Measurements from ENCODE around the gene DMAP1.
A peak's percentile ranks its signal among the peaks of the same experiment; 100 is the strongest.

The DMAP1 gene

GRCh38 chr1:44229435-44230167 is 16.3 kb downstream of the DMAP1 start:
- DNase-seq: peak; percentile 8

DNA sequence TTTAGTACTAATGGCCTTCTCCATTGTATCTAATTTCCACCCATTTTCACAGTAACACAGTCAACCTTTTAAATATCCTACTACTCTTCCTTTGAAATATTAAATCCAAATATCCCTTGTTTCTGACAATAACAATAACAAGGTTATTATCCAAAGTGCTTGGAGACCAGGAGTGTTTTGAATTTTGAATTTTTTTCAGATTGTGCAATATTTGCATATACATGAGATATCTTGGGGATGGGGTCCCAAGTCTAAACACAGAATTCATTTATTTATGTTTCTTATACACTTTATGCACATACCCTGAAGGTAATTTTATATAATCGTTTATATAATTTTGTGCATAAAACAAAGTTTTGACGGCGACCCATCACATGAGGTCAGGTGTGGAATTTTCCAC is 17.5 kb downstream of the DMAP1 start:
- DNase-seq: no peak

DNA sequence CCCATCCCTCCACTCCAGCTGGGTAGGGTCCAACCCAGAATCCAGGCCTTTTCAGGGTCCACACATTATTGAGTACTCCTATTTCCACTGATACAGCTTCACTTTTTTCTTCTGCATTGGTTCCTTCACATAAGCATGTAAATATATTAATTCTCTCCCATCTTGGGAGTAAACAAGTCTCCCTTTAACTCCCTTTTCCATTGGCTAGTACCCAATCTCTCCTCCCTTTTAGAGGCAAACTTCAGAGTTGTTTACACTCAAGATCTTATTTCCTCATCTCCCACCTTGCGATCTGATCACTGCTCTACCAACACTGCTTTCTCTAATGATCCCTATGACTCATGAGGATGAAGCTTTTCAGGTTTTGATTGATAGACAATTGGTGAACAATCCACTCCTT is 20.3 kb downstream of the DMAP1 start:
- no peak for DNase-seq

DNA sequence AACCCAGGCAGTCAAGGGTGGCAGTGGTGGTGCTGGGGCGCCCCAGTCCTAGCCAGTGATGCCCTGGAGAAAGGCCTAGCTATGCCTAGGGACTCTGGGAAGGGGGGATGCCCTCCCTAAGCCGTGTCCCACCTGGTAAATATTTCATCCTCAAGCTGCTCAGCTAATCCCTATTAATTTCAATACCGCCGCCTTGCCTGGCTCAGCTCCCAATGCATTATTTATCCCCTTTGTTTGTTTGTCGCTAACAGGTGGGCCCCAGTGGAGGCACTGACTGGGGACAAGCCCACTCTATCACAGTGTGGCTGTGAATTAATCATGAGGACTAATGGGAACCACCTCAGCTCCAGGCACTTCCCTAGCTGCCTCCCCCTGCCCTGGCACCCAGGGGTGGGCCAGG is 22.5 kb downstream of the DMAP1 start:
- DNase-seq: no peak

DNA sequence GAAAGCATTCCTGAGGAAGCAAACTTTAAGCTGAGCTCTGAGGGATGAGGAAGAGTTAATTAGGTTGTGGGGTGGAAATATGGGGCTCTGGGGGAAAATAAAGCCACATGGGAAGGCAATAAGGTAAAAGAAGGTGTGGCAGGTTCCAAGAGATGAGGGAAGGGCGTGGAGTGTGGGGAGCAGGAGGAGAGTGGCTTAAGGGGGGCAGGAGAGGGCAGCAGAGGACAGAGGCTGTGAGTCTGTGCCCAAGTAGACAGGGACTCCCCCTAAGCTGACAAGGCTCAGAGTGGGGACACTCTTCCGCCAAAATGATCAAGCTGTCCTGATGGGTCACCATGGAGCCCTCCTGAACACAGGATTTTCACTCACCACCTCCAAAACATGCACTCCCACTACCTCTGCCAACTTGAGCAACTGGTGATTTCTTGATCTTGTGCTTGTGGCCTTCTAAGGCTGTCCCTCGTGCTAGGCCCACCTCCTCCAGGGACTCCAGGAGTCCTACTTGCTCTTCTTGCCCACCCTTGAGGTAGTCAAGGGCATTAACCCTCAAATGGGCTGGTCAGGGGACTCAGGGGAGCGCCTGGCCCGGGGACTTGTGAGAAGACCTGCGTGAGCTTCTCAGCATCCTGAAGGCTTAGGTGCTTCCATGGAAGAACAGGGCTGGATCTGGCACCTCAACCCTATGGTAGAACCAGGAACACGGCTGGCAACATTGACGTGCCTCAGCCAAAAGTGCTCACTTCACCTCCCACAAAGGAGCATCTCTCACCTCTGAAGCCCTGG is 23.4 kb downstream of the DMAP1 start:
- no peak for DNase-seq

GRCh38 chr1:44237721-44238457 is 24.6 kb downstream of the DMAP1 start:
- DNase-seq: peak; percentile 76

DNA sequence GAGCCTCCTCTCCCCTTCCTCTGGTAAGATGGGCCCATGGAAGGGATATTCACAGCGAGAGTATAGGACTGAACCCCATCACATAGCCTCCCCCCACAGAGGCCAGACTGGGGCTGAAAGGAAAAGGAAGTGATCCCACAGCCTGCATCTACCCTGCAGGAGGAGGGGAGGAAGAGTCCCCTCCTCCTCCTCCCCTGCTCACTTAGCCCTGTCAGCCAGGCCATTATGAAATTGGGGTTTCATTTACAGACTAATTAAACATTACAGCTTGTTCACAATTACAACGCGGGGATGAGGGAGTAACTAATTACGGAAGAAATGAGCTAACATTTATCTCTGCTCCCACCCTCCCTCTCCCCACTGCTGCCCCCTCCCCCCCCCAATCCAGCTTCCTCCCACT is 25.4 kb downstream of the DMAP1 start:
- DNase-seq: no peak

DNA sequence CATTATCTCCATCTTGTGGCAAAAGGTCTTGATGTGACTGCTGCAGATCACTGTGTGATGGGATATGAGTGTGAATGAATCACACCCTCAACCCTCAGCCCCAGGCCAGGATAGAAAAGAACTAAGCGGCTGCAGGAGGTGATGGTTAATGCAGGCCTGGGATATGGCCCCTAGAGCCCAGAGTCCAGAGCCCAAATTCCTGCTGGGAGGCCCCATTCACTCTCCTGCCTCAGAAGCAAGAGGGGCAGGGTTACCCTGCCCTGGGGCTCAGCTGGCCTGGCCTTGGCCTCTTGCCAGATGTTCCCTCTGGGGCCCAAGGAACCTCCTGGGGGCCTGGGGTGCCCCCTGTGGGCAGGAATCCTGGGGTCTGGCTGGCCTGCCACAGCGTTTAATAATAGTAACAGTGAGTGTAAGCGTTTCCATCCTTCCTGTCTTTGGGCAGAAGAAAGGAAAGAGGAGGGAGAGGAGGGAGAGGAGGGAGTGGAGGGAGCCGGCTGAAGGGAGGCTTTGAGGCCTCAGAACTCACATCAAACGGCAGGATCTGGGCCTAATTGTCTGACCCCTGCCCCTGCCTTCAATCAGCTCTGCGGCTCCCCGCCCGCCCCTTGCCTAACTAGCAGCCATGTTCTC is 26.2 kb downstream of the DMAP1 start:
- peak; percentile 42 for DNase-seq

- DNase-seq: peak; percentile 40
Observed at GRCh38 chr1:44239961-44240371, 26.7 kb downstream of the DMAP1 start.

DNA sequence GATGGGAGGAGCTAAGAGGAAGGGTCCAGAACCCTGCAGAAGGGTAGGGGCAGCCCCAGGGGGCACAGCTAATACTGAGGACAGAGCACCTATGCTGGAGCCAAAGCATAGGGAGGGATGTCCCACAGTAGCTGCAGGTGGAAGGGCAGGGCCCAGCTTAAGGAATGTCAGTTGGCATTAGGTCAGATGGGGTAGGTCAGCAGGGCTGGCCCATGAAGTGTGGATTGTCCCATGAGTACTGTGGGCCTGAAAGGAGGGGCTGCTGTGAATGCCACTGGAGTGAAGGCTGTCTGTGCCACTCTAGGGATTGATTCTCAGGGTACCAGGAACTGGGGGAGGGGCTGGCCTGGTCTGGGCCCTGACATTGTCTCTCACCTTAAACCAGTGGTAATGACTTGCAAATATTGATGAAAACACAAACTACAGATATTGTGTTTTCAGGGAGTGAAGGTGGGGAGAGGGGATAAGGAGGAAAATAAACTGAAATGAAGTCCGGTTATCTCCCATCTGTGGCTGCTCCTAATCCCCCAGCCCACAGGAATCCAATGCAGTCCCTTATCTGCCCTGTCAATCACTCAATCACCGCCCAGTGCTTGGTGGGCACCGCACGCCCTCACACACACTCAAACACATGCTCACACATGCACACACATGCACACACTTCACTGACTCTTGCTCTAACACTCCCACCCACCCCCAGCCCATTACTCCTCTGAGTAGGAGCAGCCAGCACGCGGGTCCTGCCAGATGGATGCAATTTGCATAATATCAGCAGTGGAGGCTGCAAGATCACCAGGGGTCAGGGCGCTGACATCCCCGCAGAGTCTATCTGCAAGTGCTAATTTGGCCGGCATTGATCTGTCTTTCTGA is 27.8 kb downstream of the DMAP1 start:
- no peak for DNase-seq

- no peak for DNase-seq
Observed at GRCh38 chr1:44242746-44243145, 29.5 kb downstream of the DMAP1 start.

GRCh38 chr1:44243782-44244495 is 30.7 kb downstream of the DMAP1 start:
- no peak for DNase-seq

GRCh38 chr1:44244986-44245385 is 31.7 kb downstream of the DMAP1 start:
- no peak for DNase-seq

- DNase-seq: no peak
Observed at GRCh38 chr1:44246806-44247205, 33.5 kb downstream of the DMAP1 start.

GRCh38 chr1:44249543-44249942 is 36.3 kb downstream of the DMAP1 start:
- peak; percentile 50 for DNase-seq

- no peak for DNase-seq
Observed at GRCh38 chr1:44250068-44250781, 37.0 kb downstream of the DMAP1 start.

DNA sequence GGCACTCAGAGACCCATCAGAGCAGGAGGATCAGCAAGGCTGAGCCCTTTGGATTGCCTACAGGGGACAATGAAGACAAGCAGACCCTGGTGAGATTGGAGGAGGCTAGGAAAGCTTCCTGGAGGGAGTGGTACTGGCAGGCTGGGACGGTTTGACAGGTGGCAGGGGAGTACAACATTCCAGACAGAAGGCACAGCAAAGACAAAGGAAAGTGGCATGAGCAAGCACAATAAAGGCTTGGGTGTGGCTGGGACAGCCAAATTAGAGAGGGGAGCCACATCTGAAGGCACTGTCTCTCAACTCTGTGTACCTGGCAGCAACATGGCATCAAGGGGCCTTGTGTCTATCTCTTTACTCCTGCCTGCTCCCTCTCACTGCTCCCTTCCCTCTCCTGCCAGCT is 38.2 kb downstream of the DMAP1 start:
- DNase-seq: no peak

DNA sequence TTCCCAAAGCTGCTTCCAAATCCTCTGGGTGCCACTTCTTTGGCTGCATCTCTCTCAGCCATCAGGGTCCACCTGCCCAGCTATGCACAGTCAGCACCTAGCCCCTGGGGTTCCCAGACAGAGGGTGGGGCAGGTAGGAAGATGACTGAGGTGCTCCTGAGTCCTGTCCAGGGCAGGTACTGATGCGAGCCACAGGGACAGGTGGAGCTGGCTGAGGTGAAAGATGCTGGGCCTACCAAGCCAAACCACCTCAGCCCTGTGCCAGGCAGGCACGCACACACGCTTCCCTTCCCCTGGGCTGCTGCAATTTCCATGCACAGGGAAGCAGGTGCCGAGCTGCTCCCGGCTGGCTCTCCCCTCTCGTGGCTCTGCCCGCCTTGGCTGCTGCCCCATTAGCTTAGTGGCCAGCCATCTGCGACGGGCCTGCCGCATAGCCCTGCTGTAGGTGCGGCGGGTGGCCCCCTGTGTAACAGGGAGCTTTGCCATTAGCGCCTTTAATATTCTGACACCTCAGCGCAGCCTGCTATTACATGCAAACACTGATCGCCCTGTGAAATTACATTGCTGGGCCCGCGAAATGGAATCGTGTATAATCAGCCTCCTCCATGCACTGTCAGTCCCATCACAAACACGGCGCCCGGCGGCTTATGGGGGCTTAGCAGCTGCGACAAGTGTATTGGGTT is 38.9 kb downstream of the DMAP1 start:
- no peak for DNase-seq

- DNase-seq: no peak
Observed at GRCh38 chr1:44254392-44254910, 41.2 kb downstream of the DMAP1 start.

Measured in right hindlimb (tissue), 1 donor.